ENCODE results near the gene SLCO1B1.
"Not testable (repeated sequence)": the region's sequence is repeated elsewhere in the genome, so short reads cannot be mapped to it uniquely, and the experiment has no call there.

The SLCO1B1 gene, protein sequence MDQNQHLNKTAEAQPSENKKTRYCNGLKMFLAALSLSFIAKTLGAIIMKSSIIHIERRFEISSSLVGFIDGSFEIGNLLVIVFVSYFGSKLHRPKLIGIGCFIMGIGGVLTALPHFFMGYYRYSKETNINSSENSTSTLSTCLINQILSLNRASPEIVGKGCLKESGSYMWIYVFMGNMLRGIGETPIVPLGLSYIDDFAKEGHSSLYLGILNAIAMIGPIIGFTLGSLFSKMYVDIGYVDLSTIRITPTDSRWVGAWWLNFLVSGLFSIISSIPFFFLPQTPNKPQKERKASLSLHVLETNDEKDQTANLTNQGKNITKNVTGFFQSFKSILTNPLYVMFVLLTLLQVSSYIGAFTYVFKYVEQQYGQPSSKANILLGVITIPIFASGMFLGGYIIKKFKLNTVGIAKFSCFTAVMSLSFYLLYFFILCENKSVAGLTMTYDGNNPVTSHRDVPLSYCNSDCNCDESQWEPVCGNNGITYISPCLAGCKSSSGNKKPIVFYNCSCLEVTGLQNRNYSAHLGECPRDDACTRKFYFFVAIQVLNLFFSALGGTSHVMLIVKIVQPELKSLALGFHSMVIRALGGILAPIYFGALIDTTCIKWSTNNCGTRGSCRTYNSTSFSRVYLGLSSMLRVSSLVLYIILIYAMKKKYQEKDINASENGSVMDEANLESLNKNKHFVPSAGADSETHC

DNA sequence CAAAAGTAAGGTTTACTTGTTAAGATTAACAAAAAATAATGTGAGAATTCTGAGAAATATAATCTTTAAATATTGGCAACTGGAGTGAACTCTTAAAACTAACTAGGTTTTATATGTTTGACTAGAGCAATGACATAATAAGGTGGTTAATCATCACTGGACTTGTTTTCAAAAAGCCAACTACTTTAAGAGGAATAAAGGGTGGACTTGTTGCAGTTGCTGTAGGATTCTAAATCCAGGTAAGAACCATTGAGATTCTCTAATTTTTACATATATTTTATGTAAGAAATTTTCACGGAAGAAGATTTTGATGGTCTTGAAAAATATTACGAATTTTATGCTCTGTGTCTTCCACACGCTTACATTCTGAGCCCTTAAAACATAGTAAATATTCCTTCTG lies at the start of gene SLCO1B1:
TSS of gene SLCO1B1 (plus strand) at position 197 of the 400 bp plus-strand sequence. CDS start 10,381 bp downstream, outside the sequence.
- no peak for DNase-seq (ENCODE audit: low read depth in 2 of 2)

DNA sequence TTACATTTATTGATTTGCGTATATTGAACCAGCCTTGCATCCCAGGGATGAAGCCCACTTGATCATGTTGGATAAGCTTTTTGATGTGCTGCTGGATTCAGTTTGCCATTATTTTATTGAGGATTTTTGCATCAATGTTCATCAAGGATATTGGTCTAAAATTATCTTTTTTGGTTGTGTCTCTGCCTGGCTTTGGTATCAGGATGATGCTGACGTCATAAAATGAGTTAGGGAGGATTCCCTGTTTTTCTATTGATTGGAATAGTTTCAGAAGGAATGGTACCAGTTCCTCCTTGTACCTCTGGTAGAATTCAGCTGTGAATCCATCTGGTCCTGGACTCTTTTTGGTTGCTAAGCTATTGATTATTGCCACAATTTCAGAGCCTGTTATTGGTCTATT lies 46.2 kb upstream of the SLCO1B1 start:
- DNase-seq (ENCODE audit: low read depth in 2 of 2): not testable (repeated sequence)

DNA sequence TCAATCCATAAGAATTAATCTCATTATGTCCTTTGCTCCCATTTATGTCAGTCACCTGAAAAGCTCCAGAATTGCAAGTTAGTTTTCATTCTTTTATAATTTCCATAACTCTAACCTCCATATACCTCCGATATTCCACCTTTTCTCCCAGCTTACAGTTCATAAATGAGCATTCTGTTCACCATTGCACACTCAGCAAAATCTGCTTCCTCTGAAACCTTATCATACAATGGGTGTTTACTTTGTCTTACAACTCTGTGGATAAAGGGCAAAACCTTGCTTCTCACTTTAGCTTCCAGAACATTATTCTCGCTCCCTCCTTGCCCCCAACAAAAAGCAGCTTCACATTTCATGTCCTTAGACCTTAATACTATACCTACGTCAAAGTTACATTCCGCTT lies 19.3 kb upstream of the SLCO1B1 start:
- DNase-seq (ENCODE audit: low read depth in 2 of 2): no peak

DNA sequence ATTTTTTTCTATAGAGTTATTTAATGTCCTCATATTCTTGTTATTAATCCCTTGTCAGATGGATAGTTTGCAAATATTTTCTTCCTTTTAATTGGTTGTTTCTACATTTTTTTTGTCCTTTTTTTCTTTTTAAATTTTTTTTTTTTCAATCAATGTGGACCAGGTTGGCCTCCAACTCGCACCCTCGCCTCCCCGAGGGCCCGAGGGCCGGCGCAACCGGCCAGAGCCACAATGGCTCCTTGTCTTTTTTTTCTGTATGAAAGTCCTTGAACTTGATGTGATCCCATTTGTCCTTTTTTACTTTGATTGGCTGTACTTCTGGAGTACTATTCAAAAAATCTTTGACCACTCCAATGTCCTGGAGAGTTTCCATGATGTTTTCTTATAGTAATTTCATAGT lies 17.7 kb upstream of the SLCO1B1 start:
- DNase-seq (ENCODE audit: low read depth in 2 of 2): no peak

DNA sequence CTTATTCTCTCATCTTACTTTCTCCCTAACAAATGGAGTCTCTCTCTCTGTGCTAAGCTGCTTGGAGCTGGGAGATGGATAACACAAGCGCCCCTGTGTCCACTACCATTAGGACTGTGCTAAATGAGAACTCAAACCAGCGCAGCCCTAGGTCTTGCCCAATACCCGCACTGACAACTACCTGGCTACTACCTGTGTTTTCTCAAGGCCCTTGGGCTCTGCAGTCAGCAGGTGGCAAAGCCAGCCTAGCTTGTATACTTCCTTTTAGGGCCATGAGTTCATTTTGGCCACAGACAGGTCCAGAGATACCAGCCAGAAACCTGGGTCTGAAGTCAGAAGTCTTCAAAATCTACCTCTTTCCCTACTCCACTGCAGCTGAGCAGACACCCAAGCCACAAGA lies 13.0 kb upstream of the SLCO1B1 start:
- no peak for DNase-seq (ENCODE audit: low read depth in 2 of 2)

DNA sequence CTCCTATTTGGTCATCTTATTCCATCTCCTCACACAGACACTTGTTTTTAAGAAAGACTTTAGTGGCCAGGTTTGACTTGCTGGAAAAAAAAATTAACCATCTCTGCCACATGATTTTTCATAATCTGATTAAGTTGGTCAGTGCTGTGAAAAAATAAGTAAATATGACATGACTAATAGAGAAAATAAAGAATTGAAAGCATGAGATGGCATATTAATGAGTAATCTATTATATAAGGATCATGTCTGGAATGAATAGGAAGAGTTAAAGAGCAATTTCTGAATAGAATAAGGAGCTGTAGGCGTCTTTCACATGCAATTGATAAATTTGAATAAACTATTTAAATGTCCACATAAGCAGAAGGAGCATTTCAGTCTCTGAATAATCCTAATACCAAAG lies 12.2 kb upstream of the SLCO1B1 start:
- DNase-seq (ENCODE audit: low read depth in 2 of 2): no peak

DNA sequence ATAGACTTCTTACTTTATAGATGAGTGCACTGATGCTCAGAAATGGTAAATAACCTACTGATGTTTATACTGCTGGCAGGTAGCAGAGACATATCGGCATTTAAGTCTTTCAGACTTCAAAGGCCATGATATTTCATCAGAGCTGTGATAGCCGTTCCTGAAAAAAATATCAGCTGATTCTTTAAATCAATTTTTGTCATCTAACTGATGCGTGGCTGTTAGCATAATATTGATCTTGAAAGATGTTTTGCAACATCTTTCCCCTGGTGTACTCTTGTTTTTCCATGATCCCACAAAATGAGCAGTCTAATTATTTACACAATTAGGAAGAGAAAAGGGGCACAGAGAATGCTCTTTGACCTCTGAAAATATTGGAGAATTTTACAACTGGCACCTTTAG lies 1.6 kb upstream of the SLCO1B1 start:
- DNase-seq (ENCODE audit: low read depth in 2 of 2): no peak

DNA sequence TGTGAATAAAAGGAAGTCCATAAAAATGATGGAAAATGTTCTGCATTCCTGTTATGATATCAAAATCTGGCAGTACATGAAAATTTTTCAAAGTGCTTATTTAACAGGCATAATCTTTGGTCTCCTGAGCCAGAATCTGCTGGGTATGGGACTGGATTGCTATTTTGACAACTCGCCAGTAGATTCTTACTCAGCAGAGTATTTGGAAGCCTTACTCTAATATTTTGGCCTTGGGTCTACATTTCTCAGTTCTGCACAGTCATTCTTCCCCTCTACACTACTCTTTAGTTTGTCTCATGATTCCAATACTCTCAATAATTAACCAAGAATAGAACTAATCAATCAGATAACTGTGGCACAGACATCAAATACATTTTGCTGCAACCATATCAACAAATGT lies 1.1 kb upstream of the SLCO1B1 start:
- DNase-seq (ENCODE audit: low read depth in 2 of 2): no peak

DNA sequence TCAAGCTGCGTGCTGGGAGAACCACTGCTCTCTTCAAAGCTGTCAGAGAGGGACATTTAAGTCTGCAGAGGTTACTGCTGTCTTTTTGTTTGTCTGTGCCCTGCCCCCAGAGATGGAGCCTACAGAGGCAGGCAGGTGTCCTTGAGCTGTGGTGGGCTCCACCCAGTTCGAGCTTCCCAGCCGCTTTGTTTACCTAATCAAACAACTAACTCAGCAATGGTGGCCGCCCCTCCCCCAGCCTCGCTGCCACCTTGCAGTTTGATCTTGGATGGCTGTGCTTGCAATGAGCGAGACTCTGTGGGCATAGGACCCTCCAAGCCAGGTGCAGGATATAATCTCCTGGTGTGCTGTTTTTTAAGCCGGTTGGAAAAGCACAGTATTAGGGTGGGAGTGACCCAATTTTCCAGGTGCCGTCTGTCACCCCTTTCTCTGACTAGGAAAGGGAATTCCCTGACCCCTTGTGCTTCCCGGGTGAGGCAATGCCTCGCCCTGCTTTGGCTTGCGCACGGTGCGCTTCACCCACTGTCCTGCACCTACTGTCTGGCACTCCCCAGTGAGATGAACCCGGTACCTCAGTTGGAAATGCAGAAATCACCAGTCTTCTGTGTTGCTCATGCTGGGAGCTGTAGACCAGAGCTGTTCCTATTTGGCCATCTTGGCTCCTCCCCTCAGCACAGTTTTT lies 6.5 kb downstream of the SLCO1B1 start:
- not testable (repeated sequence) for DNase-seq (ENCODE audit: low read depth in 2 of 2)

DNA sequence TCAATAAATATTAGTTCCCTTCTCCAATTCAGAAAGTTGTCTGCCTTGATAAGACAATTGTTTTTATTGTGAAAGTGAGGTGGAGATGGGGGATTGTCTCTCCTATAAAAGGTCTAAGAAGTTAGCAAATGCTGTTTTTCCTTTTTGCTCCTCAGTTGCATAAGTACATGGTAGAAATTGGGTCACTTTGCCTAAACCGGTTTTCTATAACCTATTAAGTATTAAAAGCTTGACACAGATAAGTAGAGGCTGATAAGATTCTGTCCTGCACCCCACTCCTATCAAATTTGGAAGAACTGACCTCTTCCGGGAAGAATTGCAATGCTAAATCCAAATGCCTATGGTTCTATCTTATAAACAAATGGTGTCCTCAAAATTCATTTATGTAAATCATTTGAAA lies 7.0 kb downstream of the SLCO1B1 start:
- DNase-seq (ENCODE audit: low read depth in 2 of 2): no peak

DNA sequence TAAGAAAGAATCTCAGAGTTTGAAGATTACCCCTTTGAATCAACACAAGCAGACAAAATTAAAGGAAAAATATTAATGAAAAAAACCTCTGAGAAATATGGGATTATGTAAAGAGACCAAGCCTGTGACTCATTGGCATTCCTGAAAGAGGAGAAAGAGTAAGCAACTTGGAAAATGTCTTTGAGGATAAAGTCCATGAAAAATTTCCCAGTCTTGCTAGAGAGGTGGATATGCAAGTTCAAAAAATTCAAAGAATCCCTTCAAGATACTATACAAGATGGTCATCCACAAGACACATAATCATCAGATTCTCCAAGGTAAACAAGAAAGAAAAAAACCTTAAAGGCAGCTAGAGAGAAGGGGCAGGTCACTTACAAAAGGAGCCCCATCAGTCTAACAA lies 13.3 kb downstream of the SLCO1B1 start:
- DNase-seq (ENCODE audit: low read depth in 2 of 2): no peak

DNA sequence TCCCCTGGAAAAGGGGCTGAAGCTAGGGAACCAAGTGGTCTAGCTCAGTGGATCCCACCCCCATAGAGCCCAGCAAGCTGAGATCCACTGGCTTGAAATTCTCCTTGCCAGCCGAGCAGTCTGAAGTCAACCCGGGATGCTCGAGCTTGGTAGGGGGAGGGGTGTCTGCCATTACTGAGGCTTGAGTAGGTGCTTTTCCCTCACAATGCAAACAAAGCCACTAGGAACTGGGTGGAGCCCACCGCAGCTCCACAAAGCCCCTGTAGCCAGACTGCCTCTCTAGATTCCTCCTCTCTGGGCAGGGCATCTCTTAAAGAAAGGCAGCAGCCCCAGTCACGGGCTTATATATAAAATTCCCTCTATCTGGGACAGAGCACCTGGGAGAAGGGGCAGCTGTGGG lies 18.9 kb downstream of the SLCO1B1 start:
- DNase-seq (ENCODE audit: low read depth in 2 of 2): not testable (repeated sequence)

DNA sequence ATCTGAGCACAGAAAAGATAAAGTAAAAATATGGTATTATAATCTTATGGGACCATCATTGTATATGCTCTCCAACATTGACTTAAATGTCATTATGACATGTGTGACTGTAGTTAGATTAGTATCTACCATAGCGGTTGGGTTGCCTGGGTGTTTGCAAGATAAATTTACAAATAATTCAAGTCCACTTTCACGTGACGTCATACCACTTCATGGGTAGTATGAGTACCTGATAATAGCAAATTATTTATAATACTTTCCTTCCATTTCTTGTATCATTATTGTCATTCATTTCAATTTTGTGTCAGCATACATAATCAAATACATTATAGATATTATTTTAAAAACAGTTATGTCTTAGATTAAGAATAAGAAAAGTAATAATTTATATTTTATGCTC lies 20.2 kb downstream of the SLCO1B1 start:
- no peak for DNase-seq (ENCODE audit: low read depth in 2 of 2)

DNA sequence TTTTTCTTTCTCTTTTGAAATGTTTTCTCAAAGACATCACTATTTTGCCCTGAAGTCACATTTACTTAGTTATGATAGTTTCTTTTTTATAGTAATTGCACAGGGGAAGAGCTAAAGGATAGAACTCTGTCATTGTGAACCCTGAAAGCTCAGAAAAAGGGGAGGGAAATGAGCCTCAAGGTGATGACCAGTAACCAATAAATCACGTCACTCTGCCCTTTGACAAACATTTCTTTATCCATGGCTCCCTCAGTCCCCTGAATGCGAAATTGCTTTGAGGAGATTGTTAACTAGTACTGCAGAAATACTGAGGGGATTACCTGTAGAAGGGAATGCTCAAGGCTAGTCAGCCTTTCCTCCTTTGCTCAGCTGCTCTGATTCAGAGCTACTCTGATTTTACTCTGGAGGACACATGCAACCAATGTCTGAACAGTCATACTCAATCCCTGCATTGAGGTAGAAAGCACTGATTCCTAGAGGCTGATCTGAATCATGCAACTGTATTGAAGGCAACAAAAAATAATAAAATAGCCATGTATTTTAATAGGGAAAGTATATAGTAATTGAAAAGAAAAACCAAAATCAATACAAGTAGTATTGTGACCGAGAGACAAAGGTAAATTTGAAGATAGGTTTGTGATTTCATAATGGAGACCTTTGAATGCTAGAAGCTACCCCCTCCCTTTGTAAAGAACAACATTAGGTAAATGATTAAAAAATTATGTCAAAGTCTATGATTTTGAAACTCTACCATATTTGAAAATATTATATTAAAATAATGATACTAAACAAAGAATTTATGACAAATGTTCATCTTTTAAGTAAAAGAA lies 24.7 kb downstream of the SLCO1B1 start:
- no peak for DNase-seq (ENCODE audit: low read depth in 2 of 2)

DNA sequence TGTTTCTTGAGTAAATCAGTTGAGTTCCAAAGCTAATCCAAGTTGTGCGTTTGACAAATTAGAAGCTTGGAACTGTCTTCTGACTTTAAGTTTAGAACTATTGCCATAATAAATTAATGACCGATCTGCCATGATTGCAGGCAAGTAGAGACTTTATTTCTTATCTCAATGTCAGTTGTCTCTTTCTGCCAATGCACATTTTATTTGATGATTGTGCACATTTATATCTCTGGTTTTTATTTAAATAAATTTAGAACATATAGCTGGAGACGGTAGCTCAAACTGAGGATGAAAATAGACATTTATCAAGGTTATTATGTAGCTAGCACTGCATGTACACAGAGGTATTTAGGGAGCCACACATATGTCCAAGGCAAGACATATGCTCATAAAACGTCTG lies 34.1 kb downstream of the SLCO1B1 start:
- DNase-seq (ENCODE audit: low read depth in 2 of 2): no peak

DNA sequence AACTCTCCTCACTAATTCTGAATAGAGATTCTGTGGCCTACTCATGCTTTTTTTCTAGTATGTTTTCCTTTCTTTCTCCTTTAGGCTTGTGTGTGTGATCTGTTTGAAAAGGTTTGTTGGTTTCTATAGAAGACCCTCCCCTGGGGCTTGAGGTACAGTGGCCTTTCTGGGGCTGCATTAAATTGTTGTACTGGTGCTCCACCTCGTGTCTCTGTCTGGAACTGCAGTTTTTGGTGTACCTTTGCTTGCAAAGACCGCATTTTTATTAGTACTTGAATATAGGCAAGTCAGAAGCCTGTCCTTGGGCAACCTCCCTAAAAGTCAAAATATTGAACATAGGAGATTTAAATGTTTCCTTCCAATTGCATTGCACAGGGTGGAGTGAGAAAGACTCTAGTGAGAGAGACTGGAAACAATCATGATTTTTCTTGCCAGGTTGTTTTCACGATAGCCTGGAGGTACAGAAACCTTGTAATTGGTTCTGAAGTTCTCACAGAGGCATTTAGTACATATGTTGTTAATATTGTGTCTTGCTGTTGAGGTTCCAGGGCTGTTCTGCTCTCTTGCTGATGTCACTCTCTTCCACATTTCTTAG lies 39.0 kb downstream of the SLCO1B1 start:
- DNase-seq (ENCODE audit: low read depth in 2 of 2): no peak

DNA sequence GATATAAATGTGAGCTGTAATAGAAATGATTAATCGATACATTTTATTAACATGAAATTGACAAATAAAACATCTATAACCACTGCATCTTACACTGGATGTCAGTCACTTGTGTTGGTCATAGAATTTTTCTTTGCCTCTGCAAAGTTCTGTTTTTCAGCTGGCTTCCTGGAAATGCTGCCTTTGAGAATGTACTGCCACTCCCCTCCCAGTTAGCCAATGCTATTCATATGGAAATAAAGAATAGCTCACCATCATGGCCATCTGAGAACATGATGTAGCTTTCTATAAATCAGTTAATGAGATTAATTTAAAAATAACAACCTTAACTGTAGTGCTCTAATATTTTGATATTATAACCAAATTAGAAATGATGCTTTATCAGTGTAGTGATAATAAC lies 41.1 kb downstream of the SLCO1B1 start:
- DNase-seq (ENCODE audit: low read depth in 2 of 2): no peak

DNA sequence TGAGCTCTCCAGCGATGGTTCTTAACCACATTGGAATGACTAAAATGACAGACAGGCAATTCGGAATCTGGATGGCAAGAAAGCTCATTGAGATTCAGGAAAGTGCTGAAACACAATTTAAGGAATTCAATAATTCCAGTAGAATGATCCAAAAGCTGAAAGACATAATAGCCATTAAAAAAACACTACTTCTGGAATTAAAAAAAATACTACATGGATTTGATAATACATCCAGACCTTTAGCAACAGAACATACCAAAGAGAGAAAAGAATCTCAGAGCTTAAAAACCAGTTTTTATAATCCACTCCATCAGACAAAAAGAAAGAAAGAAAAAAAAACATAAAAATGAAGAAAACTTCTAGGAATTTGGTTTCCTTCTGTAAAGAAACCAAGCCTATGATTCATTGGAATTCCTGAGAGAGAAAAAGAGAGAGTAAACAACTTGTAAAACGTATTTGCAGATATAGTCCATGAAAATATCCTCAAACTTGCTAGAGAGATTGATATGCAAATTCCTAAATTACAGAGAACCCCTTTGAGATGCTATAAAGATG lies 52.8 kb downstream of the SLCO1B1 start:
- no peak for DNase-seq (ENCODE audit: low read depth in 2 of 2)

DNA sequence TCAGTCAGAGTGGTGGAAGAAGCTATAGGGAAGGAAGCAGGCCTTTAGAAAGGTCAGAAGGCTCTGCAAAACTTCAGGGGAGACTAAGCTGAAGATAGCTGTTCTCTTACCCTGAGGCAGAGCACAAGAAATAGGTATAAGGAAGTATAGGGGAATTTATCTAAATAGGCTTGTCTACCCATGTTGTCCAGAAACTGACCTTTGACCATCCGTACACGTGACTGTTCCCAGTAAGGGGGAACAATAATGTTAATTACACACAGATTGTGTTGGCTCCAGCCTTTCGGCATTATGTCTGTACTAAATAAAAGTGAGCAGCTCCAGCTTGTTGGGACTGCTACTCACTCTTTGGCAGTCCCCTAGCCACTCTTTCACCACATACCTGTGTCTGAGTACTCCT lies 59.0 kb downstream of the SLCO1B1 start:
- DNase-seq (ENCODE audit: low read depth in 2 of 2): no peak

DNA sequence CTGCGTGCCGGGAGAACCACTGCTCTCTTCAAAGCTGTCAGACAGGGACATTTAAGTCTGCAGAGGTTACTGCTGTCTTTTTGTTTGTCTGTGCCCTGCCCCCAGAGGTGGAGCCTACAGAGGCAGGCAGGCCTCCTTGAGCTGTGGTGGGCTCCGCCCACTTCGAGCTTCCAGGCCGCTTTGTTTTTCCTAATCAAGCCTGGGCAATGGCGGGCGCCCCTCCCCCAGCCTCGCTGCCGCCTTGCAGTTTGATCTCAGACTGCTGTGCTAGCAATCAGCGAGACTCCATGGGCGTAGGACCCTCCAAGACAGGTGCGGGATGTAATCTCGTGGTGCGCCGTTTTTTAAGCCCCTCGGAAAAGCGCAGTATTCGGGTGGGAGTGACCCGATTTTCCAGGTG lies 83.4 kb downstream of the SLCO1B1 start:
- DNase-seq (ENCODE audit: low read depth in 2 of 2): not testable (repeated sequence)

DNA sequence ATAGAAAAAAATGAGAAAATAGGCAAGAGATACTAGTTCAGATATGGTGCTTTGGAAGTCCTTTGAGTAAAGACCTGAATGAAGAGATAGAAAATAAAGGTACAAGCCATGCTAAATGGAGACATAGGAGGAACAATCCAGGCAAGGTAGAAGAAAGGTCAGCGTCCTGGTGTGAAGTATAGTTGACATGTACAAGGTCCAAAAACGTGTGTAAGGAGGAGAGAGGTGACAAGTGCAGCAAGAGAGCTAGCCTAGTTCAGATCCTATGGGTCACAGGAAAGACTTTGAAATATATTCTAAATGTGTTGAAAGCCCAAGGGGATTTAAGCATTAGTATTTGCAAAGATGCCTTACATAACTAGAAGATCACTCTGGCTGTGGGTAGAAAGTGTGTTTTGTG lies 88.2 kb downstream of the SLCO1B1 start:
- DNase-seq (ENCODE audit: low read depth in 2 of 2): no peak

Data from activated CD8-positive, alpha-beta memory T cell treated with anti-CD3 and anti-CD28 coated beads for 4 hours (primary cell).